Measurements from ENCODE around the gene APBB2.

DNA sequence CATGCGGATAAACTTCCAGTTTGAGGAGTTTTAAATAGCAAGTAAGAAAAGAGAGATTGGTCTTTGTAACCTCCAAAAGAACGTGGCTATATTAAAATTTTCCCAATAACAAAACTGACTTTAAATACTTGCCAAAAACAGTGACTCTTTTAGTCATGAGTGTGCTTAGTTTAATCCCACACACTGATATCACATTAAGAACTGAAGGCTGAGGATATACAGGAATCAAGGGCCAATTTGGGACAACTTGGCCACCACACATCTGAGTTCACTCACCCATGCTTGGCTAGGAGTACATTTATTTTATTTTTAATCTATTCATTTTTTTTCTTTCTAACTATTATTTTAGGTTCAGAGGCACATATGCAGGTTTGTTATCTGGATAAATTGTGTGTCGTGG, 110.2 kb downstream of the APBB2 start:
- TF ChIP-seq, protein P1, sequence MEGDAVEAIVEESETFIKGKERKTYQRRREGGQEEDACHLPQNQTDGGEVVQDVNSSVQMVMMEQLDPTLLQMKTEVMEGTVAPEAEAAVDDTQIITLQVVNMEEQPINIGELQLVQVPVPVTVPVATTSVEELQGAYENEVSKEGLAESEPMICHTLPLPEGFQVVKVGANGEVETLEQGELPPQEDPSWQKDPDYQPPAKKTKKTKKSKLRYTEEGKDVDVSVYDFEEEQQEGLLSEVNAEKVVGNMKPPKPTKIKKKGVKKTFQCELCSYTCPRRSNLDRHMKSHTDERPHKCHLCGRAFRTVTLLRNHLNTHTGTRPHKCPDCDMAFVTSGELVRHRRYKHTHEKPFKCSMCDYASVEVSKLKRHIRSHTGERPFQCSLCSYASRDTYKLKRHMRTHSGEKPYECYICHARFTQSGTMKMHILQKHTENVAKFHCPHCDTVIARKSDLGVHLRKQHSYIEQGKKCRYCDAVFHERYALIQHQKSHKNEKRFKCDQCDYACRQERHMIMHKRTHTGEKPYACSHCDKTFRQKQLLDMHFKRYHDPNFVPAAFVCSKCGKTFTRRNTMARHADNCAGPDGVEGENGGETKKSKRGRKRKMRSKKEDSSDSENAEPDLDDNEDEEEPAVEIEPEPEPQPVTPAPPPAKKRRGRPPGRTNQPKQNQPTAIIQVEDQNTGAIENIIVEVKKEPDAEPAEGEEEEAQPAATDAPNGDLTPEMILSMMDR (IDR thresholded peaks at IDR 0.05): no peak
- TF ChIP-seq POLR2A (IDR thresholded peaks at IDR 0.05) (no peak), POLR2AphosphoS5 (IDR thresholded peaks at IDR 0.05) (peak in 1 of 3 donors; percentile 22), EP300 (IDR thresholded peaks at IDR 0.05) (no peak)
